ENCODE data around the gene PCED1B. TPM values are rescaled to one million over a fixed set of nuclear protein-coding genes. Genes with fewer than 3 reads are reported as not detected.

Gene PCED1B
- total RNA-seq, 1 donor from 2014 or later: under 0.01 TPM

- no peak for DNase-seq (ENCODE audit: low read depth in 2 of 2)
Measured at GRCh38 chr12:47231456-47231855, 152.0 kb downstream of the PCED1B start.

GRCh38 chr12:47234576-47235141 lies 155.2 kb downstream of the PCED1B start:
- no peak for DNase-seq (ENCODE audit: low read depth in 2 of 2)

- no peak for DNase-seq (ENCODE audit: low read depth in 2 of 2)
Measured at GRCh38 chr12:47235258-47236040, 156.0 kb downstream of the PCED1B start.

GRCh38 chr12:47236109-47236714 lies 156.8 kb downstream of the PCED1B start:
- peak in 1 of 2 donors; percentile 18 for DNase-seq (ENCODE audit: low read depth in 2 of 2)

- no peak for DNase-seq (ENCODE audit: low read depth in 2 of 2)
Measured at GRCh38 chr12:47237751-47238211, 158.4 kb downstream of the PCED1B start.

- no peak for DNase-seq (ENCODE audit: low read depth in 2 of 2)
Measured at GRCh38 chr12:47238669-47239114, 159.3 kb downstream of the PCED1B start.

- DNase-seq (ENCODE audit: low read depth in 2 of 2): no peak
Measured at GRCh38 chr12:47242426-47242825, 163.0 kb downstream of the PCED1B start.

GRCh38 chr12:47244835-47245234 lies 165.4 kb downstream of the PCED1B start:
- DNase-seq (ENCODE audit: low read depth in 2 of 2): no peak

GRCh38 chr12:47245623-47246022 lies 166.2 kb downstream of the PCED1B start:
- DNase-seq (ENCODE audit: low read depth in 2 of 2): no peak

GRCh38 chr12:47247418-47247817 lies 168.0 kb downstream of the PCED1B start:
- DNase-seq (ENCODE audit: low read depth in 2 of 2): no peak

- no peak for DNase-seq (ENCODE audit: low read depth in 2 of 2)
Measured at GRCh38 chr12:47249082-47249481, 169.7 kb downstream of the PCED1B start.

GRCh38 chr12:47249719-47250357 lies 170.4 kb downstream of the PCED1B start:
- DNase-seq (ENCODE audit: low read depth in 2 of 2): no peak

GRCh38 chr12:47251919-47252318 lies 172.5 kb downstream of the PCED1B start:
- no peak for DNase-seq (ENCODE audit: low read depth in 2 of 2)

GRCh38 chr12:47264951-47265350 lies 185.5 kb downstream of the PCED1B start:
- DNase-seq (ENCODE audit: low read depth in 2 of 2): no peak

- no peak for DNase-seq (ENCODE audit: low read depth in 2 of 2)
Measured at GRCh38 chr12:47265391-47265790, 186.0 kb downstream of the PCED1B start.

- DNase-seq (ENCODE audit: low read depth in 2 of 2): no peak
Measured at GRCh38 chr12:47267571-47267970, 188.2 kb downstream of the PCED1B start.

- DNase-seq (ENCODE audit: low read depth in 2 of 2): no peak
Measured at GRCh38 chr12:47268501-47269454, 189.4 kb downstream of the PCED1B start.

- no peak for DNase-seq (ENCODE audit: low read depth in 2 of 2)
Measured at GRCh38 chr12:47269916-47270315, 190.5 kb downstream of the PCED1B start.

GRCh38 chr12:47270782-47271664 lies 191.6 kb downstream of the PCED1B start:
- DNase-seq (ENCODE audit: low read depth in 2 of 2): no peak

GRCh38 chr12:47271800-47272239 lies 192.4 kb downstream of the PCED1B start:
- no peak for DNase-seq (ENCODE audit: low read depth in 2 of 2)
